ENCODE results near the gene SNRPA1.

Gene SNRPA1

GRCh38 chr15:101327147-101327740, 32.2 kb upstream of the SNRPA1 start:
- Histone ChIP-seq H3K4me1 (ENCODE audit: low read length) (no peaks in the 10 kb centered on the region), H3K9ac (ENCODE audit: low read length) (no peak overlapping the region), H3K4me3 (ENCODE audit: low read length) (no peak overlapping the region), H2AFZ (ENCODE audit: low read depth, low read length) (no peak overlapping the region), H4K20me1 (ENCODE audit: insufficient read depth, low read length) (no peaks in the 10 kb centered on the region), H3K27me3 (ENCODE audit: low read depth, low read length) (peaks cover 11% of the 10 kb centered on the region; the same call in 1 of the 2 replicates), H3K9me3 (ENCODE audit: insufficient read depth, low read length) (no peaks in the 10 kb centered on the region), H3K79me2 (ENCODE audit: low read length) (no peaks in the 10 kb centered on the region), H3K36me3 (replicated peaks; ENCODE audit: low read depth, low read length) (no peaks in the 10 kb centered on the region), H3K4me2 (ENCODE audit: low read length) (no peak overlapping the region), H3K27ac (ENCODE audit: low read length) (no peak overlapping the region)
- TF ChIP-seq EZH2phosphoT487 (IDR thresholded peaks at IDR 0.05; ENCODE audit: low read depth): no peak
- TF ChIP-seq, protein P1, sequence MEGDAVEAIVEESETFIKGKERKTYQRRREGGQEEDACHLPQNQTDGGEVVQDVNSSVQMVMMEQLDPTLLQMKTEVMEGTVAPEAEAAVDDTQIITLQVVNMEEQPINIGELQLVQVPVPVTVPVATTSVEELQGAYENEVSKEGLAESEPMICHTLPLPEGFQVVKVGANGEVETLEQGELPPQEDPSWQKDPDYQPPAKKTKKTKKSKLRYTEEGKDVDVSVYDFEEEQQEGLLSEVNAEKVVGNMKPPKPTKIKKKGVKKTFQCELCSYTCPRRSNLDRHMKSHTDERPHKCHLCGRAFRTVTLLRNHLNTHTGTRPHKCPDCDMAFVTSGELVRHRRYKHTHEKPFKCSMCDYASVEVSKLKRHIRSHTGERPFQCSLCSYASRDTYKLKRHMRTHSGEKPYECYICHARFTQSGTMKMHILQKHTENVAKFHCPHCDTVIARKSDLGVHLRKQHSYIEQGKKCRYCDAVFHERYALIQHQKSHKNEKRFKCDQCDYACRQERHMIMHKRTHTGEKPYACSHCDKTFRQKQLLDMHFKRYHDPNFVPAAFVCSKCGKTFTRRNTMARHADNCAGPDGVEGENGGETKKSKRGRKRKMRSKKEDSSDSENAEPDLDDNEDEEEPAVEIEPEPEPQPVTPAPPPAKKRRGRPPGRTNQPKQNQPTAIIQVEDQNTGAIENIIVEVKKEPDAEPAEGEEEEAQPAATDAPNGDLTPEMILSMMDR (IDR thresholded peaks at IDR 0.05; ENCODE audit: low read depth, low read length): no peak

- TF ChIP-seq, protein P1 (IDR thresholded peaks at IDR 0.05; ENCODE audit: low read depth, low read length): no peak
- no peak for TF ChIP-seq EZH2phosphoT487 (IDR thresholded peaks at IDR 0.05; ENCODE audit: low read depth)
- Histone ChIP-seq H3K4me1 (ENCODE audit: low read length) (no peaks in the 10 kb centered on the region), H3K27ac (ENCODE audit: low read length) (no peak overlapping the region), H3K36me3 (replicated peaks; ENCODE audit: low read depth, low read length) (no peaks in the 10 kb centered on the region), H3K4me3 (ENCODE audit: low read length) (no peak overlapping the region), H3K4me2 (ENCODE audit: low read length) (no peak overlapping the region), H3K27me3 (ENCODE audit: low read depth, low read length) (peaks cover 14% of the 10 kb centered on the region), H3K9me3 (ENCODE audit: insufficient read depth, low read length) (no peaks in the 10 kb centered on the region), H3K9ac (ENCODE audit: low read length) (no peak overlapping the region), H4K20me1 (ENCODE audit: insufficient read depth, low read length) (no peaks in the 10 kb centered on the region), H3K79me2 (ENCODE audit: low read length) (no peaks in the 10 kb centered on the region), H2AFZ (ENCODE audit: low read depth, low read length) (no peak overlapping the region)
These were observed 31.6 kb upstream of the SNRPA1 start for GRCh38 chr15:101326462-101327146.

- no peak overlapping the region for H2AFZ ChIP-seq (ENCODE audit: low read depth, low read length)
- no peaks in the 10 kb centered on the region for H3K4me1 ChIP-seq (ENCODE audit: low read length)
- TF ChIP-seq EZH2phosphoT487 (IDR thresholded peaks at IDR 0.05; ENCODE audit: low read depth): no peak
- TF ChIP-seq, protein P1 (IDR thresholded peaks at IDR 0.05; ENCODE audit: low read depth, low read length): no peak
These were observed 30.9 kb upstream of the SNRPA1 start for GRCh38 chr15:101326026-101326315.

DNA sequence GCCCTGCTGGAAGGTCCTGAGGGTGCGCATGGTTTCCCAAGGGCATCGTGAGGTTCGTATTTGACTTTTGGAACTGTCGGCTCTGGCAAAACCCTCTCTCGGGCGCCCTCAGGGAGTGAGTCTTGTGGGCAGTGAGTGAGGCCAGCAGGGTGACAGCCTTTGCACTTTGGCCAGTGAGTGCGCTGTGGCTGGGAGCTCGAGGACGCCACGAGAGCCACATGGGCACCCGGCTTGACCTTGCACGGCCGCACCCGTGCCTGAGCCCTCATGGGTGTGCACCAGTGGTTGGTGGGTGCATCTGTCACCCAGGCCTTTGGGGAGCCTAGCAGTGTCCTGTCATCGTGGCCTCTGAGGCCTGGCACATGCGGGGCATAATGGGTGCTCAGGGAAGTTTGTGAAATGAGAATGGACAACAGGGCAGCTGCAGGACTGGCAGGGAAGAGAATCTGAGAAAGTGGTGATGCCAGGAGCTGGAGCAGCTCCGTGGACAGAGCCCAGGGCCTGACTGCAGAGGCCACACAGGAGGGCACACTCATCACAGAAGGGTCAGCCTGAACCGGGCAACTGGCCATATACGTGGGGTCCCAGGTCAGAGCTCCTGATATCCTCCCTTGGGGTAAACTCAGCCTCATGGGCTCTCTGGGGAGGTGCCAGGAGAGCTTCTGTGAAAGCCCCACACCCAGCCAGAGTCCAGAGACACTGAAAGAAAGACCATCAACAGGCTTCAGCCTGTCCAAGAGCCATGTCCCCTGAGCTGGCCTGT, 30.4 kb upstream of the SNRPA1 start:
- Histone ChIP-seq H3K36me3 (replicated peaks; ENCODE audit: low read depth, low read length) (no peaks in the 10 kb centered on the region), H3K4me3 (ENCODE audit: low read length) (no peak overlapping the region), H3K27ac (ENCODE audit: low read length) (no peak overlapping the region), H3K4me1 (ENCODE audit: low read length) (no peaks in the 10 kb centered on the region), H3K4me2 (ENCODE audit: low read length) (no peak overlapping the region), H2AFZ (ENCODE audit: low read depth, low read length) (no peak overlapping the region), H3K27me3 (ENCODE audit: low read depth, low read length) (peaks cover 17% of the 10 kb centered on the region), H4K20me1 (ENCODE audit: insufficient read depth, low read length) (no peaks in the 10 kb centered on the region), H3K79me2 (ENCODE audit: low read length) (no peaks in the 10 kb centered on the region), H3K9ac (ENCODE audit: low read length) (no peak overlapping the region), H3K9me3 (ENCODE audit: insufficient read depth, low read length) (no peaks in the 10 kb centered on the region)
- TF ChIP-seq, protein P1 (IDR thresholded peaks at IDR 0.05; ENCODE audit: low read depth, low read length): no peak
- TF ChIP-seq EZH2phosphoT487 (IDR thresholded peaks at IDR 0.05; ENCODE audit: low read depth): no peak

More at GRCh38 chr15:101326026-101326315, 30.9 kb upstream of the SNRPA1 start:
- Histone ChIP-seq H3K4me3 (ENCODE audit: low read length) (no peak overlapping the region), H3K9ac (ENCODE audit: low read length) (no peak overlapping the region), H3K27ac (ENCODE audit: low read length) (no peak overlapping the region), H3K36me3 (replicated peaks; ENCODE audit: low read depth, low read length) (no peaks in the 10 kb centered on the region), H3K27me3 (ENCODE audit: low read depth, low read length) (peaks cover 14% of the 10 kb centered on the region), H3K4me2 (ENCODE audit: low read length) (no peak overlapping the region), H3K9me3 (ENCODE audit: insufficient read depth, low read length) (no peaks in the 10 kb centered on the region), H3K79me2 (ENCODE audit: low read length) (no peaks in the 10 kb centered on the region), H4K20me1 (ENCODE audit: insufficient read depth, low read length) (no peaks in the 10 kb centered on the region)
